GM12878 (cell line): ENCODE results near the gene CFHR4. TPM values are rescaled to one million over a fixed set of nuclear protein-coding genes. Genes with fewer than 3 reads are reported as not detected.

ENCODE experiments used
- ATAC-seq: fragments of 200-7000 bp; cut with Tn5 transposase; 3 replicates; pipeline ENCODE4 v1.9.1; 2020; ENCODE audit warnings: mild to moderate bottlenecking, moderate library complexity
- BruUV-seq: library from RNA; stranded (reverse); fragments of 400-500 nt; replicated peaks from 2 replicates; lab custom pipeline; 2021; lab: Mats Ljungman, UMichigan
- CTCF ChIA-PET: fragments of 300-600 bp; sonication (Branson Sonifier 250); formaldehyde crosslinking; extraction: SDS; loops from one replicate; lab custom pipeline; 2021; ENCODE audit warnings: inconsistent platforms; lab: Yijun Ruan, JAX
- POLR2A ChIA-PET: fragments of 350-600 bp; formaldehyde crosslinking; extraction: SDS; loops from one replicate; lab custom pipeline; 2021; ENCODE audit warnings: inconsistent platforms; lab: Charles Lee
- RAD21 ChIA-PET: fragments of 300-600 bp; sonication (Branson Sonifier 250); formaldehyde crosslinking; loops from one replicate; lab custom pipeline; 2023; ENCODE audit warnings: antibody characterized with exemption; ENCODE audit not compliant: unreplicated experiment; lab: Charles Lee
- SMC1A ChIA-PET: fragments of 300-600 bp; sonication (Branson Sonifier 250); formaldehyde crosslinking; loops from one replicate; lab custom pipeline; 2023; ENCODE audit not compliant: unreplicated experiment, uncharacterized antibody; lab: Charles Lee
- DNase-seq: peaks from one replicate; pipeline ENCODE4 v3.0.0-alpha.2; 2011; ENCODE audit warnings: low read depth, low spot score
- FAIRE-seq: peaks from 3 replicates; lab custom pipeline; 2011; peaks lifted over from hg19 to GRCh38; lab: Jason Lieb, UNC
- H2AFZ ChIP-seq: 2 replicates; pipeline ENCODE4 v1.6.0; 2011; ENCODE audit warnings: low read depth, low read length, control low read depth; ENCODE audit not compliant: control insufficient read depth
- H3K27ac ChIP-seq: 2 replicates; pipeline ENCODE4 v1.5.1; 2011; ENCODE audit warnings: control low read depth; ENCODE audit not compliant: control insufficient read depth, insufficient read depth
- H3K27me3 ChIP-seq, 2 experiments: replicated peaks in 1 of 2; 2 replicates each; pipeline versions ENCODE4 v1.6.0 to v1.6.1; 2011; ENCODE audit warnings: low read length in 1 of 2; ENCODE audit not compliant: control insufficient read depth in 2 of 2, insufficient read depth in 2 of 2
- H3K36me3 ChIP-seq, 2 experiments: 2 replicates each; pipeline ENCODE4 v1.5.1; 2011; ENCODE audit warnings: low read length in 1 of 2; ENCODE audit not compliant: control insufficient read depth in 2 of 2, insufficient read depth in 2 of 2
- H3K4me1 ChIP-seq: 2 replicates; pipeline ENCODE4 v1.6.1; 2011; ENCODE audit warnings: mild to moderate bottlenecking, low read length, moderate library complexity, mixed read lengths; ENCODE audit not compliant: control insufficient read depth, insufficient read depth
- H3K4me2 ChIP-seq: 2 replicates; pipeline ENCODE4 v1.6.0; 2011; ENCODE audit warnings: control low read depth; ENCODE audit not compliant: control insufficient read depth, insufficient read depth
- H3K4me3 ChIP-seq: fragments of 200-600 bp; sonication (generic); 2 replicates; pipeline ENCODE4 v1.5.1; 2016
- H3K79me2 ChIP-seq: 2 replicates; pipeline ENCODE4 v1.6.0; 2011; ENCODE audit warnings: low read length; ENCODE audit not compliant: control insufficient read depth, insufficient read depth
- H3K9ac ChIP-seq: 2 replicates; pipeline ENCODE4 v1.8.0; 2011; ENCODE audit warnings: low read length, control low read depth, mixed read lengths; ENCODE audit not compliant: control insufficient read depth, insufficient read depth
- H3K9me3 ChIP-seq: replicated peaks from 3 replicates; pipeline ENCODE4 v1.5.1; 2011; ENCODE audit warnings: mild to moderate bottlenecking, low read length; ENCODE audit not compliant: control insufficient read depth, insufficient read depth
- H4K20me1 ChIP-seq: 2 replicates; pipeline ENCODE4 v1.6.0; 2011; ENCODE audit not compliant: control insufficient read depth, insufficient read depth
- CBFB ChIP-seq: IDR thresholded peaks from 2 replicates; pipeline ENCODE4 v1.6.1; 2016; ENCODE audit warnings: antibody characterized with exemption, low read depth
- DPF2 ChIP-seq: fragments of 450-650 bp; IDR thresholded peaks from 2 replicates; pipeline ENCODE4 v1.6.1; 2017; ENCODE audit warnings: mild to moderate bottlenecking
- KDM1A ChIP-seq: fragments of 200-600 bp; sonication (generic); IDR thresholded peaks from 2 replicates; pipeline ENCODE4 v1.6.1; 2016; ENCODE audit warnings: borderline replicate concordance
- MLLT1 ChIP-seq: fragments of 450-650 bp; IDR thresholded peaks from 2 replicates; pipeline ENCODE4 v1.6.1; 2016; ENCODE audit warnings: mild to moderate bottlenecking
- MXI1 ChIP-seq: fragments of 150-350 bp; IDR thresholded peaks from 2 replicates; pipeline ENCODE4 v1.6.1; 2011; ENCODE audit warnings: low read depth, mild to moderate bottlenecking, inconsistent platforms, low read length, improper control_type of control experiment
- MYC ChIP-seq: IDR thresholded peaks from 2 replicates; pipeline ENCODE4 v1.6.1; 2011; ENCODE audit warnings: mild to moderate bottlenecking, low read length, moderate library complexity, inconsistent platforms; ENCODE audit not compliant: insufficient read depth, insufficient replicate concordance, insufficient read length, severe bottlenecking
- NFYB ChIP-seq: IDR thresholded peaks from 2 replicates; pipeline ENCODE4 v1.6.1; 2011; ENCODE audit warnings: low read depth, mild to moderate bottlenecking, low read length, improper control_type of control experiment, moderate library complexity; ENCODE audit not compliant: insufficient read depth
- NR2F1 ChIP-seq: fragments of 450-650 bp; conservative IDR thresholded peaks from 2 replicates; pipeline ENCODE4 v1.6.1; 2017; ENCODE audit warnings: mild to moderate bottlenecking
- POLR2A ChIP-seq: IDR thresholded peaks from 2 replicates; pipeline ENCODE4 v1.6.1; 2011; ENCODE audit warnings: low read depth, mild to moderate bottlenecking, low read length
- RAD51 ChIP-seq: fragments of 450-650 bp; IDR thresholded peaks from 2 replicates; pipeline ENCODE4 v1.6.1; 2016; ENCODE audit warnings: moderate library complexity, mild to moderate bottlenecking, inconsistent platforms
- YY1 ChIP-seq: IDR thresholded peaks from 2 replicates; pipeline ENCODE4 v1.6.1; 2011; ENCODE audit warnings: low read depth, mild to moderate bottlenecking, low read length
- ZNF622 ChIP-seq: fragments of 450-650 bp; IDR thresholded peaks from 2 replicates; pipeline ENCODE4 v1.6.1; 2017; ENCODE audit warnings: mild to moderate bottlenecking, inconsistent platforms
- WGBS: methylation state at CpG from one replicate; pipeline ENCODE4 v1.1.6; 2016; ENCODE audit warnings: low lambda C conversion rate; ENCODE audit not compliant: insufficient replicate concordance, insufficient coverage; ENCODE audit errors: missing lambda C conversion rate; 5-methylcytosine and 5-hydroxymethylcytosine counted together
- in situ Hi-C: fragments of 300-500 bp; cut with MboI; formaldehyde crosslinking; loops from 9 replicates; pipeline ENCODE4 v1.14.3; 2018; ENCODE audit warnings: mixed read lengths
- intact Hi-C: fragments of 100-400 bp; cut with micrococcal nuclease; formaldehyde crosslinking; loops from one replicate; pipeline ENCODE4 v1.14.2; 2022; ENCODE audit not compliant: unreplicated experiment
- polyA plus RNA-seq, 11 experiments: library from polyadenylated mRNA; depleted of rRNA in 4 of 11; unstranded in 6 of 11; stranded (reverse) in 5 of 11; fragments of >200 nt; fragmentation: Nextera tagmentation in 4 of 11; fragmentation: Illumina TruSeq in 1 of 11; extraction: Ambion mirVana in 4 of 11; extraction: Trizol in 1 of 11; gene quantifications; 1 replicate in 1 of 11; 2 replicates in 10 of 11; pipeline versions ENCODE4 v1.2.1 to v1.2.3, GENCODE V29; 2011 to 2016; ENCODE audit warnings: inconsistent platforms in 2 of 11, missing spikeins in 2 of 11, low read depth in 1 of 11
- total RNA-seq, 4 experiments: library from RNA; depleted of rRNA in 3 of 4; stranded (reverse); fragments of >200 nt in 3 of 4; fragmentation: Illumina TruSeq in 1 of 4; extraction: Trizol in 1 of 4; gene quantifications; 2 replicates each; pipeline versions ENCODE4 v1.2.1 to v1.2.3, GENCODE V29; 2013 to 2021
- TF ChIP-seq, protein P1 (sequence below): fragments of 450-650 bp; IDR thresholded peaks from 2 replicates; pipeline ENCODE4 v1.6.1; 2017; ENCODE audit warnings: mild to moderate bottlenecking, low read depth, inconsistent platforms; ENCODE audit not compliant: poor library complexity, severe bottlenecking

Gene CFHR4
- total and polyA plus RNA-seq, 10 of the 15 experiments (the other 5 are each of a cell fraction or from before 2014, with no cell fraction given) = not detected

- ChIA-PET POLR2A (no interaction called here), CTCF (no interaction called here), RAD21 (no interaction called here), SMC1A (no interaction called here)
- WGBS = 30% methylated on average over 2 of the region's 2 CpGs
- Histone ChIP-seq H3K9ac (no peak overlapping the region), H3K9me3 (no peaks in the 10 kb centered on the region), H3K4me3 (no peak overlapping the region), H3K79me2 (no peaks in the 10 kb centered on the region), H2AFZ (no peak overlapping the region), H3K4me1 (no peaks in the 10 kb centered on the region), H3K27ac (no peak overlapping the region), H3K36me3 (no peaks in the 10 kb centered on the region), H3K27me3 (0 out of 4 replicates have a peak, but pooled peaks cover 0 to under 1% of the 10 kb centered on the region in 2 experiments), H4K20me1 (no peaks in the 10 kb centered on the region), H3K4me2 (no peak overlapping the region)
- intact Hi-C loops = no loop called here
- no peak for TF ChIP-seq KDM1A
- TF ChIP-seq POLR2A = no peak
- TF ChIP-seq NFYB = no peak
- TF ChIP-seq NR2F1 = no peak
- TF ChIP-seq DPF2 = no peak
- TF ChIP-seq MYC = no peak
- no peak for TF ChIP-seq YY1
- TF ChIP-seq, protein P1, sequence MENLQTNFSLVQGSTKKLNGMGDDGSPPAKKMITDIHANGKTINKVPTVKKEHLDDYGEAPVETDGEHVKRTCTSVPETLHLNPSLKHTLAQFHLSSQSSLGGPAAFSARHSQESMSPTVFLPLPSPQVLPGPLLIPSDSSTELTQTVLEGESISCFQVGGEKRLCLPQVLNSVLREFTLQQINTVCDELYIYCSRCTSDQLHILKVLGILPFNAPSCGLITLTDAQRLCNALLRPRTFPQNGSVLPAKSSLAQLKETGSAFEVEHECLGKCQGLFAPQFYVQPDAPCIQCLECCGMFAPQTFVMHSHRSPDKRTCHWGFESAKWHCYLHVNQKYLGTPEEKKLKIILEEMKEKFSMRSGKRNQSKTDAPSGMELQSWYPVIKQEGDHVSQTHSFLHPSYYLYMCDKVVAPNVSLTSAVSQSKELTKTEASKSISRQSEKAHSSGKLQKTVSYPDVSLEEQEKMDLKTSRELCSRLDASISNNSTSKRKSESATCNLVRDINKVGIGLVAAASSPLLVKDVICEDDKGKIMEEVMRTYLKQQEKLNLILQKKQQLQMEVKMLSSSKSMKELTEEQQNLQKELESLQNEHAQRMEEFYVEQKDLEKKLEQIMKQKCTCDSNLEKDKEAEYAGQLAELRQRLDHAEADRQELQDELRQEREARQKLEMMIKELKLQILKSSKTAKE = no peak
- TF ChIP-seq ZNF622 = no peak
- TF ChIP-seq CBFB = no peak
- no peak for TF ChIP-seq MLLT1
- no peak for TF ChIP-seq MXI1
- TF ChIP-seq RAD51 = no peak
- in situ Hi-C loops = no loop called here
- FAIRE-seq (no peak), ATAC-seq (peak; percentile 31; the same call in 1 of the 3 replicates), DNase-seq (no peak)
- BruUV-seq = no TSS peak
These were observed 14.5 kb downstream of the CFHR4 start for GRCh38 chr1:196902344-196902743.
